K562 (cell line): ENCODE results near the gene SYNPR.

Experiments used
- BDP1 ChIP-seq: IDR thresholded peaks from 3 replicates; pipeline ENCODE4 v1.6.1; 2011; ENCODE audit not compliant: insufficient read length, insufficient read depth
- CTCF ChIP-seq, 3 experiments: IDR thresholded peaks in 2 of 3; conservative IDR thresholded peaks in 1 of 3; 2 replicates each; pipeline ENCODE4 v1.5.1; 2011 to 2012; ENCODE audit warnings: low read length in 3 of 3, mild to moderate bottlenecking in 3 of 3, control low read depth in 2 of 3, improper control_type of control experiment in 1 of 3, inconsistent platforms in 1 of 3, low read depth in 1 of 3, mixed read lengths in 1 of 3, moderate library complexity in 1 of 3; ENCODE audit not compliant: insufficient read depth in 2 of 3
- DPF2 ChIP-seq: fragments of 450-650 bp; IDR thresholded peaks from 2 replicates; pipeline ENCODE4 v1.6.1; 2016
- FOXK2 ChIP-seq, 2 experiments: fragments of 450-650 bp; IDR thresholded peaks in 1 of 2; conservative IDR thresholded peaks in 1 of 2; 2 replicates each; pipeline ENCODE4 v1.6.1; 2016; ENCODE audit warnings: low read depth in 2 of 2, mild to moderate bottlenecking in 1 of 2
- MAZ ChIP-seq, 2 experiments: fragments of 450-650 bp in 1 of 2; sonication (generic) in 1 of 2; formaldehyde crosslinking; IDR thresholded peaks in 1 of 2; conservative IDR thresholded peaks in 1 of 2; 2 replicates each; pipeline versions ENCODE4 v1.4.0 to v1.5.0; 2020; ENCODE audit warnings: mild to moderate bottlenecking in 1 of 2, missing genetic modification reagents in 1 of 2
- NFATC3 ChIP-seq: fragments of 450-650 bp; IDR thresholded peaks from 2 replicates; pipeline ENCODE4 v1.6.1; 2017; ENCODE audit warnings: mild to moderate bottlenecking
- STAG1 ChIP-seq: sonication (generic); formaldehyde crosslinking; IDR thresholded peaks from 2 replicates; pipeline ENCODE4 v1.5.0; 2020; ENCODE audit warnings: missing genetic modification reagents, borderline replicate concordance
- ZBTB1 ChIP-seq: sonication (generic); formaldehyde crosslinking; IDR thresholded peaks from 2 replicates; pipeline ENCODE4 v1.8.1; 2023; ENCODE audit warnings: missing genetic modification reagents, low read depth, mild to moderate bottlenecking, borderline replicate concordance
- ZNF384 ChIP-seq: IDR thresholded peaks from 2 replicates; pipeline ENCODE4 v1.6.1; 2012; ENCODE audit warnings: low read depth, low read length, improper control_type of control experiment

DNA sequence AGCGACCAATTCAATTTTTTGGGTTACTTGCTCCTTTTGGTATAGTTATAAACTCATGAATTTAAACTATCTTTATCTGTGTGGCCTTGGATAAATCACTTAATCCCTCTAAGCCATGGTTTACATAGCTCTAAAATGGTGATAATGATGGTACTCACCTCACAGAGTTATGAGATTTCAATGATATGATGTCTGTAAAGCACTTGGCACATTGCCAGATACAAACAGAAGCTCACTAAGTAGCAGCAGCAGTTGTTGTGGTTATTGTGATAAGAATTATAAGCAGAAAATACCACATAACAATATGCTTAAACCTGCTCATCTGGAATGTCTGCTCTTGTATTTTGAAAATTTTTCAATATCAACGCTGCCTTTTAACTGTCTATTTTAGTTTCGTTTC lies 189.3 kb downstream of the SYNPR start:
- TF ChIP-seq DPF2: no peak
- TF ChIP-seq NFATC3: no peak
- no peak for TF ChIP-seq ZBTB1 (CRISPR knock-in tag)
- no peak for TF ChIP-seq STAG1 (CRISPR knock-in tag)
- TF ChIP-seq MAZ (CRISPR knock-in tag; conservative IDR thresholded peaks at IDR 0.05 in 1 of 2, IDR thresholded peaks at IDR 0.05 in 1 of 2): no peak
- no peak for TF ChIP-seq CTCF (IDR thresholded peaks at IDR 0.05 in 2 of 3, conservative IDR thresholded peaks at IDR 0.05 in 1 of 3; ENCODE audit: insufficient read depth in 2 of 3, low read depth in 1 of 3, low read length in 3 of 3)
- no peak for TF ChIP-seq BDP1
- no peak for TF ChIP-seq ZNF384
- no peak for TF ChIP-seq FOXK2 (conservative IDR thresholded peaks at IDR 0.05 in 1 of 2, IDR thresholded peaks at IDR 0.05 in 1 of 2; ENCODE audit: low read depth in 2 of 2)
